Stomach (tissue), 4 donors: ENCODE results near the gene SZT2.

Source experiments
- EP300 ChIP-seq: sonication (generic); formaldehyde crosslinking; IDR thresholded peaks from one replicate; pipeline ENCODE4 v1.6.1; 2017; ENCODE audit warnings: antibody characterized with exemption
- POLR2A ChIP-seq, 4 donors: fragments of 450-650 bp; IDR thresholded peaks; one replicate each; pipeline ENCODE4 v1.6.1; 2016; ENCODE audit warnings: antibody characterized with exemption in 4 of 4, control low read depth in 2 of 4, mild to moderate bottlenecking in 1 of 4, moderate library complexity in 1 of 4
- POLR2AphosphoS5 ChIP-seq, 3 donors: sonication (generic); formaldehyde crosslinking; IDR thresholded peaks; one replicate each; pipeline ENCODE4 v1.6.1; 2016; ENCODE audit warnings: antibody characterized with exemption in 3 of 3
- TF ChIP-seq, protein P1 (sequence below), 7 experiments: fragments of 450-650 bp in 4 of 7; fragments of 200-600 bp in 3 of 7; sonication (generic) in 3 of 7; IDR thresholded peaks; one replicate each; pipeline ENCODE4 v1.5.1; 2016 to 2019; ENCODE audit warnings: antibody characterized with exemption in 7 of 7, control low read depth in 2 of 7, mild to moderate bottlenecking in 1 of 7

DNA sequence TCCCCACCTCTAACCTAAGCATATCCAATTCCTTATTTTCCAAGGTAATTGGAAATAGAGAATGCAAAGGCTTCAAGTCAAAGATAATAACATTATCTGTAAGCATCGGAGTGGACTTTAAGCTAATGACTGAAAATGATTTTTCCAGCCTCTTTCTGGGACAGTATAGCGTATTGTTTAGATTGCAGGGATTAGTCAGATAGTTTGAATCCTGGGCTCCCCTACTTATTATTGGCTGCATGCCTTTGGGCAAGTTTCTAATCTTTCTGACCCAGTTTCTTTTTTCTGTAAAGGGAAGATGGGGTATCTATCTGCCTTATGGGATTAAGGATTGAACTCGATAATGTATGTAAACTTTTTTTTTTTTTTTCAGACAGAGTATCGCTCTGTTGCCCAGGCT, 32.4 kb upstream of the SZT2 start:
- no peak for TF ChIP-seq EP300
- TF ChIP-seq, protein P1, sequence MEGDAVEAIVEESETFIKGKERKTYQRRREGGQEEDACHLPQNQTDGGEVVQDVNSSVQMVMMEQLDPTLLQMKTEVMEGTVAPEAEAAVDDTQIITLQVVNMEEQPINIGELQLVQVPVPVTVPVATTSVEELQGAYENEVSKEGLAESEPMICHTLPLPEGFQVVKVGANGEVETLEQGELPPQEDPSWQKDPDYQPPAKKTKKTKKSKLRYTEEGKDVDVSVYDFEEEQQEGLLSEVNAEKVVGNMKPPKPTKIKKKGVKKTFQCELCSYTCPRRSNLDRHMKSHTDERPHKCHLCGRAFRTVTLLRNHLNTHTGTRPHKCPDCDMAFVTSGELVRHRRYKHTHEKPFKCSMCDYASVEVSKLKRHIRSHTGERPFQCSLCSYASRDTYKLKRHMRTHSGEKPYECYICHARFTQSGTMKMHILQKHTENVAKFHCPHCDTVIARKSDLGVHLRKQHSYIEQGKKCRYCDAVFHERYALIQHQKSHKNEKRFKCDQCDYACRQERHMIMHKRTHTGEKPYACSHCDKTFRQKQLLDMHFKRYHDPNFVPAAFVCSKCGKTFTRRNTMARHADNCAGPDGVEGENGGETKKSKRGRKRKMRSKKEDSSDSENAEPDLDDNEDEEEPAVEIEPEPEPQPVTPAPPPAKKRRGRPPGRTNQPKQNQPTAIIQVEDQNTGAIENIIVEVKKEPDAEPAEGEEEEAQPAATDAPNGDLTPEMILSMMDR (IDR thresholded peaks at IDR 0.05), result no peak
- TF ChIP-seq POLR2AphosphoS5 (IDR thresholded peaks at IDR 0.05), result no peak
- no peak for TF ChIP-seq POLR2A (IDR thresholded peaks at IDR 0.05)
